Keratinocyte (primary cell): ENCODE data around the gene EXOC6B. TPM values are rescaled to one million over a fixed set of nuclear protein-coding genes. Genes with fewer than 3 reads are reported as not detected.
A peak's percentile ranks its signal among the peaks of the same experiment; 100 is the strongest.

ENCODE experiments used
- DNase-seq: peaks from one replicate; pipeline ENCODE4 v3.0.0-alpha.2; 2011; ENCODE audit warnings: low read depth, missing footprints, low spot score
- FAIRE-seq: peaks from 2 replicates; lab custom pipeline; 2011; peaks lifted over from hg19 to GRCh38; lab: Jason Lieb, UNC
- H2AFZ ChIP-seq: 2 replicates; pipeline ENCODE4 v1.6.0; 2012; ENCODE audit warnings: low read length, control low read depth, inconsistent platforms; ENCODE audit not compliant: control insufficient read depth
- H3K27ac ChIP-seq: 2 replicates; pipeline ENCODE4 v1.5.1; 2011; ENCODE audit warnings: low read length; ENCODE audit not compliant: control insufficient read depth, insufficient read depth
- H3K27me3 ChIP-seq: 3 replicates; pipeline ENCODE4 v1.6.0; 2011; ENCODE audit warnings: low read length; ENCODE audit not compliant: control insufficient read depth, insufficient read depth; ENCODE audit errors: extremely low read depth
- H3K36me3 ChIP-seq, 2 experiments: 2 replicates in 1 of 2; 3 replicates in 1 of 2; pipeline ENCODE4 v1.5.1; 2011; ENCODE audit warnings: low read length in 2 of 2, mild to moderate bottlenecking in 1 of 2; ENCODE audit not compliant: control insufficient read depth in 2 of 2, insufficient read depth in 2 of 2; ENCODE audit errors: extremely low read depth in 1 of 2
- H3K4me1 ChIP-seq: 3 replicates; pipeline ENCODE4 v1.5.1; 2011; ENCODE audit warnings: low read length; ENCODE audit not compliant: control insufficient read depth, insufficient read depth; ENCODE audit errors: extremely low read depth
- H3K4me2 ChIP-seq: 3 replicates; pipeline ENCODE4 v1.6.0; 2011; ENCODE audit warnings: low read depth, low read length; ENCODE audit not compliant: control insufficient read depth, insufficient read depth; ENCODE audit errors: extremely low read depth
- H3K4me3 ChIP-seq, 3 experiments: fragments of 200-600 bp in 1 of 3; sonication (generic) in 1 of 3; 2 replicates in 2 of 3; 3 replicates in 1 of 3; pipeline ENCODE4 v1.5.1; 2011 to 2016; ENCODE audit warnings: low read length in 3 of 3, mild to moderate bottlenecking in 3 of 3, control low read depth in 2 of 3, inconsistent platforms in 1 of 3, low read depth in 1 of 3, mixed read lengths in 1 of 3, mixed run types in 1 of 3, moderate library complexity in 1 of 3; ENCODE audit not compliant: control insufficient read depth in 2 of 3, insufficient read depth in 2 of 3; ENCODE audit errors: extremely low read depth in 1 of 3
- H3K79me2 ChIP-seq: 2 replicates; pipeline ENCODE4 v1.6.0; 2012; ENCODE audit warnings: low read length; ENCODE audit not compliant: control insufficient read depth, insufficient read depth
- H3K9ac ChIP-seq: 3 replicates; pipeline ENCODE4 v1.6.0; 2011; ENCODE audit warnings: low read length; ENCODE audit not compliant: control insufficient read depth, insufficient read depth; ENCODE audit errors: extremely low read depth
- H3K9me1 ChIP-seq: 3 replicates; pipeline ENCODE4 v1.6.0; 2011; ENCODE audit warnings: low read length; ENCODE audit not compliant: control insufficient read depth, insufficient read depth; ENCODE audit errors: extremely low read depth
- H3K9me3 ChIP-seq: 2 replicates; pipeline ENCODE4 v1.5.1; 2012; ENCODE audit warnings: low read depth, low read length; ENCODE audit not compliant: control insufficient read depth
- H4K20me1 ChIP-seq: 3 replicates; pipeline ENCODE4 v1.6.0; 2011; ENCODE audit warnings: low read length; ENCODE audit not compliant: control insufficient read depth, insufficient read depth; ENCODE audit errors: extremely low read depth
- EZH2 ChIP-seq: IDR thresholded peaks from one replicate; pipeline ENCODE4 v1.6.1; 2012; ENCODE audit warnings: inconsistent platforms, mild to moderate bottlenecking, low read length, moderate library complexity
- dilution Hi-C: fragments of 300-500 bp; cut with MboI; formaldehyde crosslinking; loops from one replicate; pipeline ENCODE4 v1.7.0; 2020; ENCODE audit warnings: low sequenced_read_pairs; ENCODE audit not compliant: extremely low pct_ligation_motif_present
- polyA plus RNA-seq, 5 experiments: library from polyadenylated mRNA; depleted of rRNA in 3 of 5; stranded (reverse) in 3 of 5; stranded (forward) in 1 of 5; unstranded in 1 of 5; fragments of >200 nt; gene quantifications; 1 replicate in 1 of 5; 2 replicates in 3 of 5; 3 replicates in 1 of 5; pipeline versions ENCODE4 v1.2.1 to v1.2.3, GENCODE V29; 2011 to 2012; ENCODE audit warnings: missing spikeins in 2 of 5, low read depth in 1 of 5, low replicate concordance in 1 of 5
- TF ChIP-seq, protein P1 (sequence below), 3 experiments: IDR thresholded peaks in 1 of 3; conservative IDR thresholded peaks in 1 of 3; optimal IDR thresholded peaks in 1 of 3; 2 replicates in 2 of 3; 3 replicates in 1 of 3; pipeline versions ENCODE3 to v1.5.1; 2011; ENCODE audit warnings: low read length in 3 of 3, mild to moderate bottlenecking in 3 of 3, moderate library complexity in 2 of 3, control low read depth in 1 of 3, inconsistent platforms in 1 of 3; ENCODE audit not compliant: insufficient read depth in 2 of 3; ENCODE audit errors: extremely low read depth in 1 of 3

The EXOC6B gene
- polyA plus RNA-seq, 1 donor (not counting 4 experiments of a cell fraction or from before 2014, with no cell fraction given), result 37.3 TPM

DNA sequence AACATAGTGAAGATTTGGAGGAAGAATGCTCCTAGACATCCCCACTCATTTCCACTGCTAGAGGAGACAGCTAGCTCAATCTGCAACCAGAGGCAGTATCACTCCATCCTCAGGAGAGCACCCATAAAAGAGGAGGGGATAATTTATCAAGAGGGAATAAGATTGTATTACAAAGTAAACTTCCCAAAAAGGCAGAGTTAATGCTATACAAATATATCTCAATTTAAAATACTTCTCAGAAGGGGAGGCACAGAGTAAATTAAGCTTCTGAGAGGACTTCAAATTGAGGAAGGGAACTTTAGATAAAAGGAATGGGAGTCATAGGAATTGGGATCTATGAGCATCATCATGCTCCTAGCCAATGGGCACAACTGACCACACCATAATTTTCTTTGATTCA, 29.1 kb downstream of the EXOC6B start:
- Histone ChIP-seq H4K20me1 (no peaks in the 10 kb centered on the region), H3K4me3 (no peak overlapping the region), H3K79me2 (peaks cover 53% of the 10 kb centered on the region), H3K36me3 (no peaks in the 10 kb centered on the region), H3K9me3 (no peaks in the 10 kb centered on the region), H3K4me1 (peaks cover 20% of the 10 kb centered on the region), H2AFZ (no peak overlapping the region), H3K9me1 (no peaks in the 10 kb centered on the region), H3K27me3 (no peaks in the 10 kb centered on the region), H3K9ac (no peak overlapping the region), H3K27ac (no peak overlapping the region), H3K4me2 (no peak overlapping the region)
- no peak for TF ChIP-seq EZH2
- dilution Hi-C loops, result no loop called here
- DNase-seq (no peak), FAIRE-seq (no peak)

DNA sequence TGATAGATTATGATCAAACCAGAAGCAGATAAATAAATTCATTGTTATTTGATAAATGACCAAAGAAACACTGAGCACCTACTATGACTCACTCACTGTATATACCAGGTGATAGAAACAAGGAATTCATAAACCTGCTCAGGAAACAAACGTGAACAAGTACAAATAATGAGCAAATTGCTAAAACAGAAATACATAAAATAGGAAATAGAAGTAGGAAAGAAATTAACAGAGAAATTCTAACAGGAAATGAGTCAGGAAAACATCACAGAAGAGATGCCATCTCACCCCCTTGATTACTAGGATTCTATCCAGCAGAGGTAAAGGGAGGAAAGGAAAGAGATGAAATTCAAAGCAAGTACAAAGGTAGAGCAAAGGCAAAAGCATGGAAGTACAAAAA, 31.3 kb downstream of the EXOC6B start:
- H4K20me1 ChIP-seq, result no peaks in the 10 kb centered on the region

More for the DNA sequence above, 31.3 kb downstream of the EXOC6B start:
- Histone ChIP-seq H3K9me3 (no peaks in the 10 kb centered on the region), H3K9ac (no peak overlapping the region), H2AFZ (no peak overlapping the region), H3K79me2 (peaks cover 48% of the 10 kb centered on the region), H3K4me3 (no peak overlapping the region), H3K4me1 (peaks cover 32% of the 10 kb centered on the region), H3K4me2 (peak overlapping the region; percentile 38), H3K9me1 (no peaks in the 10 kb centered on the region), H3K27ac (peak overlapping the region; percentile 45), H3K27me3 (no peaks in the 10 kb centered on the region), H3K36me3 (no peaks in the 10 kb centered on the region)
- dilution Hi-C loops, result no loop called here
- peak; percentile 84 for FAIRE-seq
- DNase-seq, result no peak
- no peak for TF ChIP-seq EZH2
- TF ChIP-seq, protein P1, sequence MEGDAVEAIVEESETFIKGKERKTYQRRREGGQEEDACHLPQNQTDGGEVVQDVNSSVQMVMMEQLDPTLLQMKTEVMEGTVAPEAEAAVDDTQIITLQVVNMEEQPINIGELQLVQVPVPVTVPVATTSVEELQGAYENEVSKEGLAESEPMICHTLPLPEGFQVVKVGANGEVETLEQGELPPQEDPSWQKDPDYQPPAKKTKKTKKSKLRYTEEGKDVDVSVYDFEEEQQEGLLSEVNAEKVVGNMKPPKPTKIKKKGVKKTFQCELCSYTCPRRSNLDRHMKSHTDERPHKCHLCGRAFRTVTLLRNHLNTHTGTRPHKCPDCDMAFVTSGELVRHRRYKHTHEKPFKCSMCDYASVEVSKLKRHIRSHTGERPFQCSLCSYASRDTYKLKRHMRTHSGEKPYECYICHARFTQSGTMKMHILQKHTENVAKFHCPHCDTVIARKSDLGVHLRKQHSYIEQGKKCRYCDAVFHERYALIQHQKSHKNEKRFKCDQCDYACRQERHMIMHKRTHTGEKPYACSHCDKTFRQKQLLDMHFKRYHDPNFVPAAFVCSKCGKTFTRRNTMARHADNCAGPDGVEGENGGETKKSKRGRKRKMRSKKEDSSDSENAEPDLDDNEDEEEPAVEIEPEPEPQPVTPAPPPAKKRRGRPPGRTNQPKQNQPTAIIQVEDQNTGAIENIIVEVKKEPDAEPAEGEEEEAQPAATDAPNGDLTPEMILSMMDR (optimal IDR thresholded peaks at IDR 0.05 in 1 of 3, IDR thresholded peaks at IDR 0.05 in 1 of 3, conservative IDR thresholded peaks at IDR 0.05 in 1 of 3; ENCODE audit: extremely low read depth in 1 of 3, insufficient read depth in 2 of 3, low read length in 3 of 3), result no peak
